ENCODE results near the gene GADD45GIP1. TPM values are rescaled to one million over a fixed set of nuclear protein-coding genes. Genes with fewer than 3 reads are reported as not detected.
"Not testable (repeated sequence)": the region's sequence is repeated elsewhere in the genome, so short reads cannot be mapped to it uniquely, and the experiment has no call there.

Gene GADD45GIP1
- total RNA-seq, 4 donors from 2014 or later: 41.4 to 68.8 (median 53.5) TPM

DNA sequence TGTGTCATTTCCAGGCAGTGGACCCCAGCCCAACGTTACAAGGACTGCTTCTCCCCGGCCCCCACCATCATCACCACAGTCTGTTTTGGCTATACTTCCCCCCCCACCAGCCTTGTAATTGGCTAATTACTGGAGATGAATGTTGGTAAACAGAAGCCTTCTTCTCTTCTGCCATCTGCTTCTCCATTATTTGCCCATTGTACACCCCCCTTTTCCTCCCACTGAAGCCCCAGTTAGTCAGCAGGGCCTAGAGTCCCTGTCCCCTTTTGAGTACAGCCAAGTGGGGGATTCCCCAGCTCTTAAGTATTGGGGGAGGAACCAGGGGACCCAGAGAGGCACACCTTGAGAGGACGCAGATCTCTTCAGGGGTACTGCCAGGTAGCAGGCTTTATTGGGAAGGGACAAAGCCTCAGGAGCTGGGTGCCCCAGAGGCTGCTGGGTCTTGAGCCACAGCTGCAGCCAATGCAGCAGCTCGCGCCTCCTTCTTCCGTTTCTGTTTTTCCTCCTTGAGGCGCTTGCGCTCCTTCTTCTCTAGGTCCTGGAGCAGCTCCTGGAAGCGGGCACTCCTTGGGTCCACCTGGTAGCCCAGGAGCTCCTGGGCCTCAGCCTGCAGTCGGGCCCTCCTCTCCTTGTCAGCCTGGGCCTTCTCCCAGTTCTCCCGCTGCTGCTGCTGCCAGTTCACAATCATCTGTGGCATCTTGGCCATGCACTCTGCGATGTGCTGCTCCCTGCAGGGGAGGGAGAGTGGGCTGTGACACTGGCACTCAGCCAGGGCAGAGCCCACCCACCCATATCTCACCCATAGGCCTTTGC, 3.0 kb downstream of the GADD45GIP1 start:
- H3K4me3 ChIP-seq: no peak overlapping the region
- peak overlapping the region in 1 of 4 donors; percentile 60 for H3K27ac ChIP-seq
- no peaks in the 10 kb centered on the region for H3K9me3 ChIP-seq
- H3K36me3 ChIP-seq: peaks cover 0 to 69% (median 15%) of the 10 kb centered on the region in 3 donors
- no peaks in the 10 kb centered on the region for H3K27me3 ChIP-seq
- TF ChIP-seq CTCF (IDR thresholded peaks at IDR 0.05) (no peak), POLR2A (IDR thresholded peaks at IDR 0.05) (no peak), EP300 (IDR thresholded peaks at IDR 0.05) (no peak)
- WGBS, 2 donors: 57 to 63% methylated on average over 12 of the region's 12 CpGs
- H3K4me1 ChIP-seq: peaks cover 0 to 52% (median 18%) of the 10 kb centered on the region in 4 donors
- DNase-seq (ENCODE audit: low spot score in 2 of 2): no peak

DNA sequence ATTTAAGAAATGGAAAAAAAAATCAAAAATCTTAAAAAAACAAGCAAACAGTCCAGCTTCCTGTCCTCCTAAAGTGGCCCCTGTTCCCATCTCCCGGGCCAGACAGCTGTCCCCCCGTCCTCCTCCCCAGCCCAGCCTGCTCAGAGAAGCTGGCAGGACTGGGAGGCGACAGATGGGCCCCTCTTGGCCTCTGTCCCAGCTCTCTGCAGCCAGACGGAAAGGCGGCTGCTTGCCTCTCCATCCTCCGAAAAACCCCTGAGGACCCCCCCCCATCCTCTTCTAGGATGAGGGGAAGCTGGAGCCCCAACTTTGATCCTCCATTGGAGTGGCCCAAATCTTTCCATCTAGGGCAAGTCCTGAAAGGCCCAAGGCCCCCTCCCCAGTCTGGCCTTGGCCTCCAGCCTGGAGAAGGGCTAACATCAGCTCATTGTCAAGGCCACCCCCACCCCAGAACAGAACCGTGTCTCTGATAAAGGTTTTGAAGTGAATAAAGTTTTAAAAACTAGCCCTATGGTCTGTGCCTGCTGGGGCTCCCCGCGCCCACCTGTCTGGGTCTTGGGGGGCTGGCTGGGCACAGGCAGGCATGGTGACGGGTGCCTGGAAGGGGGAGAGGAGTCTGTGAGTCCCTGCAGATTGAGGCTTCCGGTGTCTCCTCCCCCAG, 3.8 kb downstream of the GADD45GIP1 start:
- DNase-seq (ENCODE audit: low spot score in 2 of 2): no peak
- peak overlapping the region in 1 of 4 donors; percentile 60 for H3K27ac ChIP-seq
- no peaks in the 10 kb centered on the region for H3K9me3 ChIP-seq
- TF ChIP-seq EP300 (IDR thresholded peaks at IDR 0.05) (no peak), POLR2A (IDR thresholded peaks at IDR 0.05) (no peak), CTCF (IDR thresholded peaks at IDR 0.05) (no peak)
- no peaks in the 10 kb centered on the region for H3K27me3 ChIP-seq
- no peak overlapping the region for H3K4me3 ChIP-seq
- WGBS, 2 donors: 40 to 50% methylated on average over 10 to 11 of the region's 11 CpGs
- H3K4me1 ChIP-seq: peaks cover 0 to 52% (median 18%) of the 10 kb centered on the region in 4 donors
- peaks cover 0 to 76% (median 22%) of the 10 kb centered on the region in 3 donors for H3K36me3 ChIP-seq

- no peaks in the 10 kb centered on the region for H3K27me3 ChIP-seq
- 55 to 56% methylated on average over 12 of the region's 12 CpGs for WGBS, 2 donors
- DNase-seq (ENCODE audit: low spot score in 2 of 2): no peak
- H3K4me3 ChIP-seq: no peak overlapping the region
- peaks cover 0 to 54% (median 18%) of the 10 kb centered on the region in 4 donors for H3K4me1 ChIP-seq
- no peak for TF ChIP-seq EP300 (IDR thresholded peaks at IDR 0.05)
- no peak for TF ChIP-seq POLR2A (IDR thresholded peaks at IDR 0.05)
- TF ChIP-seq CTCF (IDR thresholded peaks at IDR 0.05): no peak
- peaks cover 0 to 83% (median 29%) of the 10 kb centered on the region in 3 donors for H3K36me3 ChIP-seq
- no peaks in the 10 kb centered on the region for H3K9me3 ChIP-seq
- H3K27ac ChIP-seq: peak overlapping the region in 2 of 4 donors; percentile 49 to 60
Observed at GRCh38 chr19:12952488-12953137, 4.4 kb downstream of the GADD45GIP1 start.

DNA sequence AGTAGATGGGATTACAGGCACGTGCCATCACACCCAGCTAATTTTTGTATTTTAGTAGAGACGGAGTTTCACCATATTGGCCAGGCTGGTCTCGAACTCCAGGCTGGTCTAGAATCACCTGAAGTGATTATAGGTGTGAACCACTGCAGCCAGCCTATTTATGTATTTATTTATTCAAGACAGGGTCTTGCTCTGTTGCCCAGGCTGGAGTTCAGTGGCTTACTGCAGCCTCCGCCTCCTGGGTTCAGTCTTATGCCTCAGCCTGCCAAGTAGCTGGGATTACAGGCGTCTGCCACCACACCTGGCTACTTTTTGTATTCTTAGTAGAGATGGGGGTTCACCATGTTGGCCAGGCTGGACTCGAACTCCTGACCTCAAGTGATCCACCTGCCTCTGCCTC, 5.0 kb downstream of the GADD45GIP1 start:
- not testable (repeated sequence) for DNase-seq (ENCODE audit: low spot score in 2 of 2); H3K9me3 ChIP-seq; H3K27me3 ChIP-seq; H3K4me3 ChIP-seq
- Histone ChIP-seq H3K27ac (peak overlapping the region in 1 of 4 donors; percentile 60), H3K4me1 (peaks cover 0 to 56% (median 20%) of the 10 kb centered on the region in 4 donors), H3K36me3 (peaks cover 0 to 84% (median 29%) of the 10 kb centered on the region in 3 donors)
- WGBS, 2 donors: 87 to 90% methylated on average over 6 of the region's 6 CpGs

DNA sequence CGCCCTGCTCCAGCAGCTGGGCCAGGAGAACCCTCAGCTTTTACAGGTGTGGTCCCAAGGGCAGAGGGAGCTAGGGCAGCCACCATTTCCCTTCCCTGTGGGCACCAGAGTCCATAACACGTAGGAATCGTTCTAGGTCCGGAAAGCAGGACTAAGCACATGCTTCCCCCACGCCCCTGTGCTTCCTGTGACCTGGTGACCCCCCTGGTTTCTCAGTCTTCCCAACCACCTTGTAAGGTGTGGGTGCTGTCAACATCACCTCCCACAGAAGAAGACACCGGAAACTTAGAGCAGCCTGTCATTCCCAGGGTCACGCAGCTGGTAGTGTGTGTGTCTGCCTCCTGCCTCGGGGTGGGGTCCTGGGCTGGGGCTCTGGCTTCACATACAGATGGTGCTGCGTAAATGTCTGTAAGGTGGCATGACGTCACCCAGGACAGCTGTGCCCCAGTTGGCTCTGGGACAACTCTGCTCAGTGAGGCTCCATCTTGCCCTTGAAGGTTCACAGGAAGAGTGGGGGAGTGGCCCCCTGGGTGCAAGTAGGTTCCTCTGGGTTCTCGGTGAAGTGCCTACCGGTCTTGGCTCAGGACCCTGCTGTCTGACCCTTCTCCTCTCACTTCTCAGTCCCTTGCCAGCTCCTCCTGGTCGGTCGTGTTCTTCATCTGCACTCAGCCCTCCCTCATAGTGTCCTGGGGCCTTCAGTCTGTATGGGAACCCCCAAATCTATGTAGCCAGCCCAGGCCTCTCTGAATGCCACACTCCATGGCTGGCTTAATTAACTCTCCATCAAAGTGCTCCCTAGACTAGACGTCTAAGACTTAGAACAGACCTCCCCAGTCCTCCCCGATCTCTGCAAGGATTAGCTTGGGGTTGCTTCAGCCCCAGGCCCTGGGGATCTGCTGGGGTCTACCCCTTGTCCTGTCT, 7.4 kb downstream of the GADD45GIP1 start:
- H3K4me3 ChIP-seq: no peak overlapping the region
- no peak for DNase-seq (ENCODE audit: low spot score in 2 of 2)
- H3K4me1 ChIP-seq: peaks cover 0 to 53% (median 13%) of the 10 kb centered on the region in 4 donors
- no peaks in the 10 kb centered on the region for H3K9me3 ChIP-seq
- TF ChIP-seq POLR2A (IDR thresholded peaks at IDR 0.05): no peak
- no peak for TF ChIP-seq EP300 (IDR thresholded peaks at IDR 0.05)
- TF ChIP-seq CTCF (IDR thresholded peaks at IDR 0.05): no peak
- H3K36me3 ChIP-seq: peaks cover 0 to 76% (median 29%) of the 10 kb centered on the region in 3 donors
- H3K27ac ChIP-seq: no peak overlapping the region
- H3K27me3 ChIP-seq: no peaks in the 10 kb centered on the region
- WGBS, 2 donors: 77 to 87% methylated on average over 14 to 15 of the region's 16 CpGs
